AG08396 (cell line): ENCODE data around the gene PPP4R2.

Experiments used
- DNase-seq: peaks from one replicate; pipeline ENCODE4 v3.0.0; 2012; ENCODE audit warnings: low spot score, mixed read lengths

The PPP4R2 gene, protein sequence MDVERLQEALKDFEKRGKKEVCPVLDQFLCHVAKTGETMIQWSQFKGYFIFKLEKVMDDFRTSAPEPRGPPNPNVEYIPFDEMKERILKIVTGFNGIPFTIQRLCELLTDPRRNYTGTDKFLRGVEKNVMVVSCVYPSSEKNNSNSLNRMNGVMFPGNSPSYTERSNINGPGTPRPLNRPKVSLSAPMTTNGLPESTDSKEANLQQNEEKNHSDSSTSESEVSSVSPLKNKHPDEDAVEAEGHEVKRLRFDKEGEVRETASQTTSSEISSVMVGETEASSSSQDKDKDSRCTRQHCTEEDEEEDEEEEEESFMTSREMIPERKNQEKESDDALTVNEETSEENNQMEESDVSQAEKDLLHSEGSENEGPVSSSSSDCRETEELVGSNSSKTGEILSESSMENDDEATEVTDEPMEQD

DNA sequence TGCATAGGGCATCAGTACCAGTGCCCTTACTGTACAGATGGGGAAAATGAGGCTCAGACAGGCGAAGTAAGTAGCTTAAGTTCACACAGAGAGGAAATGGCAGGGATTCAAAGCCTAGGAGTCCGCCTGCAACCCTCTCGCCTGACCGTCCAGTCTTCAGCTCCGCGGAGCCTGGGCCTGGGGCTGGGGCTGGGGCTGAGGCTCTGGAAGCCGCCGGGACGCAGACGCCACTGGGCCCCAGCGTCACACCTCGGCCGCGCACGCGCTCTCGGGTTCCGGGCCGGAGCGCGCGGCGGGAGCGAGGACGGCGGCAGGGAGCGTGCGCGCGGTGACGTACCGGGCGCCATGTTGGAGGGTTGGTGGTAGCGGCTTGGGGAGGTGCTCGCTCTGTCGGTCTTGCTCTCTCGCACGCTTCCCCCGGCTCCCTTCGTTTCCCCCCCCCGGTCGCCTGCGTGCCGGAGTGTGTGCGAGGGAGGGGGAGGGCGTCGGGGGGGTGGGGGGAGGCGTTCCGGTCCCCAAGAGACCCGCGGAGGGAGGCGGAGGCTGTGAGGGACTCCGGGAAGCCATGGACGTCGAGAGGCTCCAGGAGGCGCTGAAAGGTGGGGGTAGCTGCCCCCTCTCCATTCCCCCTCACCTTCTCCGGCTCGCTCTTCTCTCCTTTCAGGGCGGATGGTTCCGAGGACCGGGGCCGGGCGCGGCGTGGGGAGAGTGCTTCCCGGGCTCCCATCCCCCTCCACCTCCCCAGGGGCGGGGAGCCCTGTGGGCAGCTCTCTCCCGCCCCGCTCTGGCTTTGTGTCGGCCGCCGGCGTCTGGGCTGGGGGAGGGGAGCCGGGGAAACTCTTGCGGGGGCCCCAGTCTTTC is at the start of gene PPP4R2:
Gene PPP4R2, plus strand, starts transcription at position 339 of the 861 bp plus-strand sequence. Its CDS starts 227 bp downstream, at position 566.
- DNase-seq = peak; percentile 95

DNA sequence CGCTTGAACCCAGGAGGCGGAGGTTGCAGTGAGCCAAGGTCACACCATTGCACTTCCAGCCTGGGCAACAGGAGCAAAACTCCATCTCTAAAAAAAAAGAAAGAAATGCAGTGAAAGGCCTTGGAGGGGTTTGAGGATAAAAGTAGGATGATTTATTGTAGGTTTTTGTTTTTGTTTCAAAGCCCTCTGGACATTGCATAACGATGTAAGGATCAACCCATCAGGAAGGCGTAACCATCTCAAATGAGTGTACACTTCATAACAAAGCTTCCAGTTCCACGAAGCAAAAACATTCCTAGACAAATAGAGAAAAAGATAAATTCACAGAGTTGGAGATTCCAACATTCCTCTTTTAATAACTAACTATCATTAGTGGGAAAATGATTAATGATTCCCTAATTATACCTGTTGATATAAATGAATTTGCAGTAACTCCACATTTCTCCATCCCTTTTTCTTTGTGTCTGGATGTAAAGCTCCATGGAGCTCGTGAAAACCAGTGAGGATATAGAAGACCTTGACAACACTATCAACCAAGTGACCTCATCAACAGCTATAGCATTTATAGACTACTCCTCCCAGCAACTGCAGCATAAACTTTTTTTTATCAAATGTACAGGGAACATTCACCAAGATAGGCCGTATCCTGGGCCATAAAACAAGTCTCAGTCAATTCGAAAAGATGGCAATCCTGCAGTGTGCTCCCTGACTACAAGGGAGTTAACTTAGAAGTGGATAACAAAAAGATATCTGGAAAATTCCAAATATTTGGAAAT is 48.7 kb upstream of the PPP4R2 start:
- no peak for DNase-seq

DNA sequence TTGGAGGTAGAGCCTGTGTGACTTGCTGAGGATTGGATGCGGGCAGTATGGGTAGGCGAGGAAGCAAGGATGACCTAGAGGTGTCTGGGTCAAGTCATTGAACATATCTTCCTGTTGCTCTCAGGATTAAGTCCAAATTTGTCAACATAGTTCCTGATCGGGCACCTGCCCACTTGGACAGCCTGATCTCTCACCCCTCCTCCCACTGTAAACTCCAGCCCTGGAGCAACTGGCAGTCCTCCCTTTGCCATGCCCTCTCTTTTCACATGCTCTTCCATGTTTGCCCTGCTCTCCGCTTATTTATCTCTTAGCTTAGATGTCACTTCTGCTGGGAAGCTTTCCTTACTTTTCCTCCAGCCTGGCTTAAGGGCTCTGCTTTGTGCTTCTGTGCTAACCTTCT is 47.6 kb upstream of the PPP4R2 start:
- no peak for DNase-seq

DNA sequence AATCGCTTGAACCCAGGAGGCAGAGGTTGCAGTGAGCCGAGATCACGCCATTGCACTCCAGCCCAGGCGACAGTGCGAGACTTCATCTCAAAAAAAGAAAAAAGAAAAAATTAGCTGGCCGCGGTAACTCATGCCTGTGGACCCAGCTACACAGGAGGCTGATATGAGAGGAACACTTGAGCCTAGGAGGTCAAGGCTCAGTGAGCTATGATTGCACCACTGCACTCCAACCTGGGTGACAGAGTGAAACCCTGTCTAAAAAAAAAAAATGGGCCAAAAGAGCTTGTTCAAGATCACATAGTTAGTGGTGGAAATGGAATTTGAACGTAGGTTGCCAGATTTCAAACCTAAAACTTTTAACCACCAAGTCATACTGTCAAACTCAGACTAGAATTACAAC is 46.2 kb upstream of the PPP4R2 start:
- DNase-seq = no peak

DNA sequence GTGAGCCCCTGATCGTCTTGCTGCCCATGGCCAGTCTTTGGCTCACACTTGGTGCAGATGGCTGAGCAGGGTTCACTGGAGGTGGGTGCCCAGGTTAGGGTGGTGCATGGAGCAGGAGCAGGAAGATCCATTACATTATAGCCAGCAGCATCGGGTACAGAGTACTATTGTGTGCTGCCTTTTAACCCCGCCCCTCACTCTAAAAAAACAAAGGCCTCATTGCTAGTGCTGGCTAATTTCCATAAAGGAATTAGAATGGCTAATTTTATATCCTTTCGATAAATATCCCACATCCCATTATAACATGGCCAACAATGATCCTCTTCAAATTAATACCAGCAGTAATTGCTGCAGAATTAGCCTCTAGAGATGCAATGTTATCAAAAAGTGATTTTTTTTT is 45.8 kb upstream of the PPP4R2 start:
- no peak for DNase-seq

DNA sequence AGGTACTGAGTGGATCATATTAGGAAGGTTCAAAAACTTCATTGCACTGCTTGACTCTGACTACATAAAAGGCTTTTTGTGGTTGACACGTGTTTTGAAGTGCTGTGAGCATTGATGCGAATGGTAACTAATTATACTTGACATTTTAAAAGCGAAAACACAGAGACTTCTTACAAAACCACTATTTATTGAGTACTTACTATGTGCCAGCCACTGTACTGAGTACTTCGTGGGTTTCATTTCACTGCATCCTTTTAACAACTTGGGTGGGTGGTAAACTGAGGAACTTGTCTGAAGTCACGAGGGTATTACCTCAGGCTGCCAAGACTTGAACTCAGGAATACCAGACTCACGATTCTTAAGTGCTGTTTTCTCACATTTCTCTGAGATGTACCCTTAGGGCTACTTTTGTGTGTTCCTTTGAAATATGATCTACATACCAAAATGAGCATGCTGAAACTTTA is 45.3 kb upstream of the PPP4R2 start:
- DNase-seq = no peak

DNA sequence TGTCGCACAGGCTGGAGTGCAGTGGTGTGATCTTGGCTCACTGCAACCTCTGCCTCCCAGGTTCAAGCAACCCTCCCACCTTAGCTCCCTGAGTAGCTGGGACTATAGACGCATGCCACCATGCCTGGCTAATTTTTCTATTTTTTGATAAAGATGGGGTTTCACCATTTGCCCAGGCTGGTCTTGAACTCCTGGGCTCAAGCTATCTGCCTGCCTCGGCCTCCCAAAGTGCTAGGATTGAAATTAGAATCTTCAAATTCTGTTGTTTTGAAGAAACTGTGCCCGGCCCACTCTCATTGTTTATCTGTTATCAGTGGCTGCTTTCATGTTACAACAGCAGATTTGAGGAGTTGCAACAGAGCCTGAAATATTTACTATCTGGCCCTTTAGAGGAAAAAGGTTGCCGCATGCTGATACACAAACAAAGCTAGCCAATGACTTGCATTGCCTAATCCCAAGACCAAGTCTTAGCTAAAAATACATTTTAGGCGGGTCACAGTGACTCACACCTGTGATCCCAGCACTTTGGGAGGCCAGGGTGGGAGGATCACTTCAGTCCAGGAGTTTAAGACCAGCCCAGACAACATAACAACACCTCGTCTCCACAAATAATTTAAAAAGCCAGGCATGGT is 43.2 kb upstream of the PPP4R2 start:
- DNase-seq = no peak

DNA sequence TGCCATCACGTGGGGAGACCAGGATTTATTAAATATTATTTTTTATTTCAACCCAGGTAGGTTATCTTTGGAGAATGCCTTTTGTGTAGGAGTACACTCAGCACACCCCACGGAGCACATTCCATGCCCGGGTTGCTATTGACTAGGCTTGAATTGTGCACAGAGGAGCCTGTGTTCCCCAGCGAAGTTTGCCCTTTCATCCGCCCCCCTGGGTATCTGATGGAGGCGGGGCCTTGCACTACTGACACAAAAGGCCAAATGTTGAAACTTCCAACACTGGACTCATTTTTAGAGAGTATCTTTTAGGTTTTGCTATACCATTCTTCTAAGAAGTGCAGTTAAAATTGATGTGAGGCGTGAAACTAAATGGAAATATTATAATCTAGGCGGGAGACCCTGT is 39.3 kb upstream of the PPP4R2 start:
- DNase-seq = no peak

DNA sequence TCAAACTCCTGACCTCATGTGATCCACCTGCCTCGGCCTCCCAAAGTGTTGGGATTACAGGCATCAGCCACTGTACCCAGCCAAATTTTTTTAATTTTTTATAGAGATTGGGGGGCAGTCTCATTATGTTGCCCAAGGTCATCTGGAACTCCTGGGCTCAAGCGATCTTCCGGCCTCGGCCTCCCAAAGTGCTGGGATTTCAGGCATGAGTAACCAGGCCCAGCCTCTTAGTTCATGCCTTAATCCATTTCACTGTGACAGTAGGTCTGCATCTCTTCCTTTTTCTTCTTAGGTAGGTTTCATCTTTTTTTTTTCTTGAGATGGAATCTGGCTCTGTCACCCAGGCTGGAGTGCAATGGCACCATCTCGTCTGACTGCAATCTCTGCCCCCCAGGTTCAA is 37.3 kb upstream of the PPP4R2 start:
- DNase-seq = no peak

DNA sequence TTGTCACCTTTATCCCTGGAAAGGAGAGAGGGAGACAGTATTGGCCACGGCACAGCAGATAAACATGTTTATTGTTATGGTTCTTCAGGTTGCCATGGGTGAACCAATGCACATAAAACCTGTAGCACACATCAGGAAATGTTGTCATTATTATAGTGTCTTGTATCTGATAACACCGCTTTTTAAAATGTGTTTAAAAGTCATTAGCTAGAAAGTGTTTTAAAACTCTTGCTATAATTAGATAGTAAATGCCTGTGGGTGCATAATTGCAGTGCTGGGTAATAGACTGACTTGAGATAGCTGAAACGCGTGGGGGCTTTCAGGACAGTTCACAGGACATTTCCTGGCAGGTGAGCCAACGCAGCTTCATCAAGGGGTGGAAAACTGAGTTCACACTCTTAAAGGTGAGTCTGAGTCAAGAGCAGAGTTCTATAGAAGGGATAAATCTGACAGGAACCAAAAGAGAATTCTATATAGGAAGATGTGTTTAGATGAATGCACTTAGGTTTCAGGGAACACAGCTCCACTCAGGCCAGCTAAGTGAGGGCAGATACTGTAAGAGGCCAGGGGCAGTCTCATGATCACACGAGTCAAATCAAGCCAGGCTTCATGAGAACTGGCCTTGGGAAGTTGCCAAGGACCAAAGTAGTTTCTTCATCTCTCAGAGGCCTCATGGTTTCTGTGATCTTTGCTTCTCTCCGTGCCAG is 35.6 kb upstream of the PPP4R2 start:
- peak; percentile 22 for DNase-seq

DNA sequence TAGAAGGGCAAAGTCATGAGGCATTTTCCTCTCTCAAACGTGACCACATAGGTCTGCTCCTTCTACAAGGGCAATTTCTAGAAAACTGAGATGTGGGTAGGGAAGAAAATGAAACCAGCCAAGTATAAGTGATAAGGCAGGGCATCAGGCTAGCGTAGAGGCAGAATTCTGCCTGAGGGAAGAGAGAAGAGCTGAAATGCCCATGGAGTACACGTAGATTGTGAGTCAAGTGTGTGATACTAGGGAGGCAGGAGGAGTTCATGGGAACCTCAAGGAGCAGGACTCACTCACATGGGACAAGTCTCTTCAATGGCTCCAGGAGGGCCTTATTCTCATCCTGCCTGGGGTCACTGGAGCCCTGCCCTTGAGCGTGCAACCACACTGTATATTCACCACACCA is 34.9 kb upstream of the PPP4R2 start:
- no peak for DNase-seq

DNA sequence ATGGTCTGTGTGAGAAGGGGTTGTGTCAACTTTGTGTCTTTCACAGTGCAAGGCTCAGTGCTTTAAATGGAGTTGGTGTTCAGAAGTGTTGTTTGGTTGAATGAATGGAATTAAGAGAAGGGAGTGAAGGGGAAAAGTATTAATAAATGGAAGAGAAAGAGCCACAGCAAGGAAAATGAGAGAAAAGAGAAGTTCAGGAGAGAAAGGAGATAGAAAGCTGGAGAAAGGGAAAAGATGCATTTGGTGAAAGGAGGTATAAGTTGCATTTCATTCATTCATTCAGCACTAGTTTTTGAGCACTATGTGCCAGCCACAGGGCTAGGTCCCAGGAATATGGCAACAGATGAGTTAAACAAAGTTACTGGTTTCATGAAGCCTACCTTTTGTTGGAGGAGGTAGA is 34.3 kb upstream of the PPP4R2 start:
- no peak for DNase-seq

DNA sequence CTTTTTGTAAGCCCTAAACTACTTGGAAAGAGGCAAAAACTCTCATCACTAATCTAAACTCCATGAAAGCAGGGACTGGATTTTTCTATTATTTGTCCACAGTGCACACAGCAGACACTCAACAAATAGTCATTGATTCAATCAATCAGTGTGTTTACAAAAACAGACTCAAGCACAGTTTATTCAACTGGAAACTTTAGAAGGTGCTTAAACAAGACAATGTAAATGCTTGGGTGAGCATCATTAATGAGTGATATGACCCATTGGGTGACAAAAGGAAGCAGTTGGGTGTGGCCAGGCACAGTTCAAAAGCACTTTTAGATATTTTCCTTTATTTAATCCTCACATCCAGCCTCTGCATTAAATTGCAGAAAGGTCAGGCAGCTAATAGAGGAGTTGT is 32.0 kb upstream of the PPP4R2 start:
- no peak for DNase-seq

DNA sequence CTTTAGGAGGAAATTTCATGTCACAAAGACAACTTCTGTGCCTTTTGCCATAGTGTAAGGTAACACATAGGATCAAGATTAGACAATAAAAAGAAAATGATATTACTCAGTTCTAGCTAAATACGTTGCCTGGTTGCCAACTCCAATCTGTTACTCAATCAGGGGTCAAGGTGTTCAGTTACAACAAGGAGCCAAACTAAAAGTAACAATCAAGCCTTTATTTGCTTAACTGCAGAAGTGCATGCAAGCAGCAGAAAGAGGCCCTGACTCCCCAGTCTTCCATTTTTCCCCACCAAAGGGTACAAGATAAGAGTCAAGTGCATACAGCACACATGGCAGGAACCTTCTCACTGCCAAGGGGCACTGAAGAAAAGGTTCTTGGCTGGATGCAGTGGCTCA is 28.3 kb upstream of the PPP4R2 start:
- no peak for DNase-seq

DNA sequence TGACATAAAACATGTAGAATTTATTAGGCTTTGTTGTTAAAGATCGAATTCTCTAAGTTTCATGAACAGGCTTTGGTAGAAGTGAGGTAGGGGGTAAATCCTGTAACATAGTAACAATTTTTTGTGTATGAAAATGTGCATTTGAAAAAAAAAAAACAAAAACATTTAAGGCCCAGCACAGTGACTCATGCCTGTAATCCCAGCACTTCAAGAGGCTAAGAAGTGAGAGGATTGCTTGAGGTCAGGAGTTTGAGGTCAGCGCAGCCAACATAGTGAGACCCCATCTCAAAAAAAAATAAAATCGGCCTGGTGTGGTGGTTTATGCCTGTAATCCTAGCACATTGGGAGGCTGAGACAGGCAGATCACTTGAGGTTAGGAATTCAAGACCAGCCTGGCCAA is 26.8 kb upstream of the PPP4R2 start:
- no peak for DNase-seq

DNA sequence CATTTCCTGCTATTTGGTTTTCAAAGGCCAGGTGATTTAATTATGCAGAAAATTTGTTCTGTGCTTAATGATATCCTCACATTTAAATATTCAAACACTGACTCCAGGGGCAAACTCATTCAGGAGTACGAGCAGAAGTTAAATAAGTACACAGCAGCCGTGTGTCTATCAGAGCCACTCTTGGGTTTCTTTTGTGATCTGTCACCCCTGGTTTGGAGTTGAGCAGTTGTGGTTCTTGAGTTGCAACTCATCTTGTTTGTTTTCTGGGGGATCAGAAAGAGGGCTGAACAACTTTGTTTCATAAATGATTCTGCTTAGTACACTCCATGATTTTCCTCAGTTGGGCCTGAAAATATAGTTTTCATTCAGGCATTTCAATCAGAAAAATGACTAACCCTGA is 25.7 kb upstream of the PPP4R2 start:
- no peak for DNase-seq

DNA sequence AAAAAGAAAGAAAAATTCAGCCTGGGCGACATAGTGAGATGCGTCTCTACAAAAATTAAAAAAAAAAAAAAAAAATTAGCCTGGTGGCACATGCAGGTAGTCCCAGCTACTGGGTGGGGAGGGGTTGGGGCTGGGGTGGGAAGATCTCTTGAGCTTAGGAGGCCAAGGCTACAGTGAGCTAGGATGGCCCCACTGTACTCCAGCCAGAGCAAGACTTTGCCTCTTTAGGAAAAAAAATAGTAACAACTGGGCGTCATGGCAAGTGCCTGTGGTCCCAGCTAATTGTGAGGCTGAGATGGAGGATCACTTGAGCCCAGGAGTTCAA is 23.9 kb upstream of the PPP4R2 start:
- no peak for DNase-seq

DNA sequence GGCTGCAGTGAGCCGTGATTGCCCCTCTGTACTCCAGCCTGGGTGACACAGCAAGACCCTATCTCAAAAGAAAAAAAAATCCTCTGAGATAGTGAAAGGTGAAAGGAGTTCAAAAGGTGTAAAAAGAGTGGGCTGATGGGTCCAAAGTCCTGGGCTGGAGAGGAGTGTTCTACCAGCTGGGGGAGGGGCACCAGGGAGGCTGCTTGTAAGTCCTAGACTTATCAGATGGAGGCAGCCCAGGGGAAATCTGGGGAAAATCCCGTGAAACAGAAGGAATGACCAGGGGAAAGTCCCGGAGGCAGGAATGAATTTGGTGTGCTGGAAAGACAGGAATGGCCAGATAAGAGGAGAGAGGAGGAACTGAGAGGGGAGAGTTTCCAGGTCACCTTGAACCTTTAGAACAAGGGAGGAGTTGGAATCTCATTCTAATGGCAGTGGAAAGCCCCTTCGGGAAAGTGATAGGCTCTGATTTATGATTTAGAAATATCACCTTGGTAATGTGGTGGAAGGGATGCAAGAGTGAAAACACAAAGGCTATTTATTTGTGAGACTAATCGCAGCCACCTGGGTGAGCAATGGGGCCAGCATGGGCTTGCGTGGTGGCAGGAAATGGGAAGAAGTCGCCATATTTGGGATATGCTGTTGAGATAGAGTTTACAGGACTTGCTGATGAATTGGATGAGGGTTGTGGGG is 23.4 kb upstream of the PPP4R2 start:
- no peak for DNase-seq

DNA sequence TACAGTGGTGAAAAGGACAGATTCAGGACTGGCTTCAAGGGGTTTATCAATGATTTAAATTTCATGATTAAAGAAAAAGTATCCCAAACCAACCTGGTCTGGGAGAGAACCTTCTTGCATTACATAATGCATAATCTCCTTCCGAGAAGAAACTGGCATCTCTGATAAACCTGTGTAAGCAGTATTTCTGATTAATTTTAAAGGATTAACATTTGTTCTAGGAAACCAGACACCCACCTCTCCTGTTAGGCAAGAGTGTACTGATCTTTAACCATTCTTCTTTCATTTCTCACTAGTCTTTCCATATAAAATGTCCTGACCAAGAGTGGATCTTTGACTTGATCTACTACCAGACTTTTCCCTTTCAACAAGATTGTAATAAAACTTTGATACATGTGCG is 22.8 kb upstream of the PPP4R2 start:
- DNase-seq = no peak

DNA sequence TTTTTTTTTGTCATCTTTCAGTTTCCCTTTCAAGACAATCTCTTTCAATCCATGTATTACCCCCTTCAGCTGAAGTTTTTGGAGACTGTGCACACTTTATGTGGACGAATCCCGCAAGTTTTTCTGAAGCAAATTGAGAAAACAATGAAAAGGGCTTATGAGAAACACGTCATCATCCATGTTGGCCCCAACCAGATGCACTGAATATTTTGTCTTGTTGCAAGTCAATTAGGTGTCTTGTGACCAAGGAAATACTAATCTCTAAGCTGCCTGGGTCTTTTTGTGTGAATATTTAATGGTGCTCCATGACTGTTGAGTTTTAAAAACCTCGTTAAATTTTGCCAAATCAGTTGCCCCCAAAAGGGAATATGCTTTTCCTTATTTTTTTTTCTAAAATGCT is 21.7 kb upstream of the PPP4R2 start:
- DNase-seq = no peak

DNA sequence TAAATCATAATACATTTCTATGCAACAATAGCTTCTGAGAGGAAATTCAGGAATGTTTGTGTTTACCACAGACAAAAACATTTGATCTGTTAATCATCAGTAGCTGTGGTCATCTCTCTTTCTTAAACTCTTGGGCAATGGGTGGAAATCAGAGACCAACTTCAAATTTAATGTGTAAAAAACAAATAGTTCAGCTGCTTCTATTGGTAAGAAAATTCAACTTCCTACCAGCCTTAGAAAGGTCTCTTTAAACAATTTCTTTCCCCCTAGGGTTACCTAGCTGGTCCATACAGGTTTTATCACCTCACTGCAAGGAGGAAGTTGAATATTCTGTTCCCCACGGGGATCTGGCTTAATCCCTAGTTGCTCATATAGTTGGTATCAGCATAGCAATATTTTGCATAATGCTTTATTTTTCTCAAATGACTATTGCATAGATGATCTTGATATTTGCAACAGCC is 20.3 kb upstream of the PPP4R2 start:
- DNase-seq = no peak
